GM12873 (cell line): ENCODE measurements around the gene FBXW4.

ENCODE experiments used
- TF ChIP-seq, protein P1 (sequence below): IDR thresholded peaks from 2 replicates; pipeline ENCODE4 v1.5.1; 2012; ENCODE audit warnings: low read depth, mild to moderate bottlenecking, moderate library complexity, low read length, control low read depth; ENCODE audit not compliant: insufficient read depth; ENCODE audit errors: missing control alignments

Gene FBXW4

DNA sequence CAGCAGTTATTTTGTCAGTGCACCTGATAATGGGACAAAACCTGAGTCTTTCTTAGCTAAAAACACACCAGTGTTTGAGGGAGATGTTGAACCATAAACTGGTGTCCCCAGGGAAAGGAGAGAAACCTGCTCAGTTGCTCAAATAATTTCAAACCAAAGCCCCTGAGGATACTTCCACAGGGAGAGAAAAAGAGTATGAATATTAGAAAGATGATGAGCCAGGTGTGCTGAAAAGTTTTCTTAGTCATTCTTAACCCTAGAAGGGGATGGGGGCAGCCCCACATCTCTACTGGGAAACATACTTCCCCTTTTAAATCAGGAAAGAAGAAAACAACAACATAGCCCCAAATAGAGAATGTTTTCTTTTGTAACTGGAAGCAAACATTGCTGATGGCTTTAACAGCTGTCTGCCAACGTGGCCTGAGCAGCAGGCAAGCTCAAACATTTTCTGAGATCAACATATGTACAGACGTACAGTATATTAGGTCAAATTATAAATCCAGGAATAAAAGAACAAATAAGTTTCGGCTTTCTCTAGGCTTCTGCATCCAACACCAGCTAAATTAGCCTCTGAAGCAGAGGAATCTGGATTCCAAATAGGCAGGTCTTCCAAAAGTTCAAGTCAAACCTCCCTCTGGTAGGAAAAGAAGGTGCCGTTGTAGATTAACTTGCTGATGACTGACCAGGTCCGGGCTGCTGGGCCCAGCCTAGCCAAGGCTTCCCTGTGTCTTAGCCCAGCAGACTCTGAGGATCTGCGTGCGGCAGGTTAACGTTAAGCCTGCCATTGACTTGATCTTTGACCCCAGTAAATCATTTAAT, 30.5 kb upstream of the FBXW4 start:
- TF ChIP-seq, protein P1, sequence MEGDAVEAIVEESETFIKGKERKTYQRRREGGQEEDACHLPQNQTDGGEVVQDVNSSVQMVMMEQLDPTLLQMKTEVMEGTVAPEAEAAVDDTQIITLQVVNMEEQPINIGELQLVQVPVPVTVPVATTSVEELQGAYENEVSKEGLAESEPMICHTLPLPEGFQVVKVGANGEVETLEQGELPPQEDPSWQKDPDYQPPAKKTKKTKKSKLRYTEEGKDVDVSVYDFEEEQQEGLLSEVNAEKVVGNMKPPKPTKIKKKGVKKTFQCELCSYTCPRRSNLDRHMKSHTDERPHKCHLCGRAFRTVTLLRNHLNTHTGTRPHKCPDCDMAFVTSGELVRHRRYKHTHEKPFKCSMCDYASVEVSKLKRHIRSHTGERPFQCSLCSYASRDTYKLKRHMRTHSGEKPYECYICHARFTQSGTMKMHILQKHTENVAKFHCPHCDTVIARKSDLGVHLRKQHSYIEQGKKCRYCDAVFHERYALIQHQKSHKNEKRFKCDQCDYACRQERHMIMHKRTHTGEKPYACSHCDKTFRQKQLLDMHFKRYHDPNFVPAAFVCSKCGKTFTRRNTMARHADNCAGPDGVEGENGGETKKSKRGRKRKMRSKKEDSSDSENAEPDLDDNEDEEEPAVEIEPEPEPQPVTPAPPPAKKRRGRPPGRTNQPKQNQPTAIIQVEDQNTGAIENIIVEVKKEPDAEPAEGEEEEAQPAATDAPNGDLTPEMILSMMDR: no peak

DNA sequence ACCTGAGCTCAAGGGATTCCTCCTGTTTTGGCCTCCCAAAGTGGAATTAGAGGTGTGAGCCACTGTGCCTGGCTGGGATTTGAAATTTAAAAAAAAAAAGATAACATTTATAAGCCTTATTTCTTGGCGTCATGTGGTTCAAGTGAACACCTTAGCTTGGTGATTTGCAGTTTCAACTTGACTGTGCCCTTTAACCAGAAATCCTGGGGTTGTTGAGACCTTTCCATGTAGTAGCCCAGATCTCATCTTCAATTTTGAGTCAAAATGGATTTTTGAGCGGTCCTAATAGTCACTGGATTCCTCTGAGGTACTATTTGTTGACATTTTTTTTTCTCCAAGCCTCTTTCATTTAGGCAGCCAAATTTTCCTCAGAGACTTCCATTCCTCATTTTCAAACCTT, 29.5 kb upstream of the FBXW4 start:
- TF ChIP-seq, protein P1: no peak

- TF ChIP-seq, protein P1: no peak
Observed at GRCh38 chr10:101723176-101723575, 28.2 kb upstream of the FBXW4 start.

DNA sequence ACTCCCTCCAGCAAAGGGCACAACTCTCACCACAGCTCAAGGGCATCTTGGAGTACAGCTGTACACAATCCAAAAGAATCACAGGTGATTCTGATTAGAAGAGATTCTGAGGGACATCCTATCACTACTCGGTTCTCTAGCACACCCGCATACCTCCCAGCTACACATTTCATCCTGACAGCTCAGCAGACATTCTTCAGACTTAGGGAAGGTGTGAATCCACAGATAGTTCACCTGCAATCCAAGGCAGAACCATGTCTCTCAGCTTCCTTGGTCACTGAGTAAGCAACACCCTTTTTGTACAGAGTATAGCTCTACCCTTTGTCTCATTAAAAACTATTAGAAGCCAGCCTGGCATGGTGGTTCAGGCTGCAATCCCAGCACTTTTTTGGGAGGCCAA, 26.8 kb upstream of the FBXW4 start:
- TF ChIP-seq, protein P1: no peak

DNA sequence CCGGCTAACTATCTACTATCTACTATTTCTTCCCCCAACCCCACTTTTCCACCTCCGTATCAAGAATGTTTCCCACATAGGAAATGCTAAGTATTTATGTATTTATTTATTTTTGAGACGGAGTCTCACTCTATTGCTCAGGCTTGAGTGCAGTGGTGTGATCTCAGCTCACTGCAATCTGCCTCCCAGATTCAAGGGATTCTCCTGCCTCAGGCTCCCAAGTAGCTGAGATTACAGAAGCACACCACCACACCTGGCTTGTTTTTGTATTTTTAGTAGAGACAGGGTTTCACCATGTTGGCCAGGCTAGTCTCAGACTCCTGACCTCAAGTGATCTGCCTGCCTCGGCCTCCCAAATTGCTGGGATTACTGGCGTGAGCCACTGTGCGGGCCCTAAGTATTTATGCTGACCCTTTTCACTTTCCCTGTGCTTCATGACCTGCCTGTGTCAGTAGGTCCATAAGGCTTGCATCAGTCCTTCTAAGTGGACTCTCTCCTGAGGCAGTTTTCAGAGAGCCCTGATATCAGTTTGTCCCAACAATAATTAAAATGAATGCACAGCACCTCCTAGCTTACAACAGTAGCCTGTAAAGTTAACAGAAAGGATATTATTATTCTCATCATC, 25.7 kb upstream of the FBXW4 start:
- TF ChIP-seq, protein P1: no peak

DNA sequence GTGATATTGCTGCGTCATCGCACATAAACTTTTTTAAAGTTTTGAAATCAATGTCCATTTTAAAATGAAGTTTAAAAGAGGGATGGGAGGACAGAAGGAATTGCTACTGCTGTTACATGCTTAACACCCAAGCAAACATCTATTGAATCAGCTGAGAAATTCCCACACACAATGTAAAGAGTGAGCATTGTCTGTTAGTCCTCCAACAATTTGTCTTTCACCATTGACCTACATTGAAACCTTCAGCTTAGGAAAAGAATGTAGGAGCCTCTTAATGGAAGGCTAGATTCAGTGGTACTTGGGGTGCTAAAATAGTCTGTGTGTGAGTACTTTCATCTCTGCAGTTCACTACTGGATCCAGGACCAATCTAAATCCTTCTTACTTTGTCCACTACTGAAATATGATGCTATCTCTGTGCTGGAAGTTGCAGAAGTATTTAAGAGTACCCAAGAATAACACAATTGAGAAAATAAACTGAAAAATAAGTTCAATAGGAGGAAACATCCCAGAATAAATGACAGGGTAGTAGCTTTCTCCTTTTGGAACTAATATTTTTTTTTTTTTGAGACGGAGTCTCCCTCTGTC, 23.8 kb upstream of the FBXW4 start:
- TF ChIP-seq, protein P1: no peak
